Measurements from ENCODE around the gene ZNF655. TPM values are rescaled to one million over a fixed set of nuclear protein-coding genes. Genes with fewer than 3 reads are reported as not detected.

The ZNF655 gene
- total and polyA plus RNA-seq, 4 donors, result 41.3 to 138 (median 61.2) TPM

GRCh38 chr7:99571768-99572167, 13.3 kb downstream of the ZNF655 start:
- Histone ChIP-seq H3K36me3 (ENCODE audit: control insufficient read depth in 4 of 4, insufficient read depth in 4 of 4, low read length in 4 of 4) (peaks cover 0 to 29% (median 16%) of the 10 kb centered on the region in 4 donors), H3K4me1 (ENCODE audit: control insufficient read depth in 5 of 5, insufficient read depth in 5 of 5, low read length in 5 of 5) (no peaks in the 10 kb centered on the region), H3K4me3 (no peak overlapping the region), H3K27me3 (ENCODE audit: control insufficient read depth in 3 of 3, insufficient read depth in 3 of 3, low read length in 2 of 3) (no peaks in the 10 kb centered on the region), H3K27ac (ENCODE audit: low read depth in 1 of 2, low read length in 1 of 2) (no peak overlapping the region), H3K9ac (ENCODE audit: insufficient read depth in 1 of 2, low read length in 2 of 2) (no peak overlapping the region), H3K9me3 (ENCODE audit: control insufficient read depth in 4 of 4, insufficient read depth in 3 of 4, low read length in 3 of 4) (no peaks in the 10 kb centered on the region)
- TF ChIP-seq CTCF (IDR thresholded peaks at IDR 0.05; ENCODE audit: control extremely low read depth, extremely low read depth), result no peak
- WGBS, 2 donors, result 73 to 93% methylated on average over 3 of the region's 3 CpGs
- DNase-seq, result peak in 1 of 3 donors; percentile 29
- no peak for ATAC-seq (ENCODE audit: insufficient read depth, low FRiP score)

GRCh38 chr7:99573257-99573656, 14.8 kb downstream of the ZNF655 start:
- ATAC-seq (ENCODE audit: insufficient read depth, low FRiP score), result no peak
- peaks cover 0 to 29% (median 15%) of the 10 kb centered on the region in 4 donors for H3K36me3 ChIP-seq (ENCODE audit: control insufficient read depth in 4 of 4, insufficient read depth in 4 of 4, low read length in 4 of 4)
- WGBS, 2 donors, result 96 to 97% methylated on average over 1 of the region's 1 CpG
- TF ChIP-seq CTCF (IDR thresholded peaks at IDR 0.05; ENCODE audit: control extremely low read depth, extremely low read depth), result no peak
- no peak for DNase-seq
- H3K9me3 ChIP-seq (ENCODE audit: control insufficient read depth in 4 of 4, insufficient read depth in 3 of 4, low read length in 3 of 4), result no peaks in the 10 kb centered on the region
- H3K27ac ChIP-seq (ENCODE audit: low read depth in 1 of 2, low read length in 1 of 2), result no peak overlapping the region
- H3K27me3 ChIP-seq (ENCODE audit: control insufficient read depth in 3 of 3, insufficient read depth in 3 of 3, low read length in 2 of 3), result no peaks in the 10 kb centered on the region
- H3K4me3 ChIP-seq, result no peak overlapping the region
- peaks cover 0 to 4% (median 0%) of the 10 kb centered on the region in 5 donors for H3K4me1 ChIP-seq (ENCODE audit: control insufficient read depth in 5 of 5, insufficient read depth in 5 of 5, low read length in 5 of 5)
- no peak overlapping the region for H3K9ac ChIP-seq (ENCODE audit: insufficient read depth in 1 of 2, low read length in 2 of 2)

- ATAC-seq (ENCODE audit: insufficient read depth, low FRiP score), result no peak
- Histone ChIP-seq H3K4me1 (ENCODE audit: control insufficient read depth in 5 of 5, insufficient read depth in 5 of 5, low read length in 5 of 5) (peaks cover 0 to 10% (median 3%) of the 10 kb centered on the region in 5 donors), H3K27me3 (ENCODE audit: control insufficient read depth in 3 of 3, insufficient read depth in 3 of 3, low read length in 2 of 3) (no peaks in the 10 kb centered on the region), H3K27ac (ENCODE audit: low read depth in 1 of 2, low read length in 1 of 2) (no peak overlapping the region), H3K9ac (ENCODE audit: insufficient read depth in 1 of 2, low read length in 2 of 2) (no peak overlapping the region), H3K4me3 (no peak overlapping the region), H3K9me3 (ENCODE audit: control insufficient read depth in 4 of 4, insufficient read depth in 3 of 4, low read length in 3 of 4) (no peaks in the 10 kb centered on the region), H3K36me3 (ENCODE audit: control insufficient read depth in 4 of 4, insufficient read depth in 4 of 4, low read length in 4 of 4) (peaks cover 0 to 21% (median 10%) of the 10 kb centered on the region in 4 donors)
- no peak for TF ChIP-seq CTCF (IDR thresholded peaks at IDR 0.05; ENCODE audit: control extremely low read depth, extremely low read depth)
- 62 to 68% methylated on average over 3 of the region's 3 CpGs for WGBS, 2 donors
- DNase-seq, result no peak
Measured at GRCh38 chr7:99576251-99576650, 17.8 kb downstream of the ZNF655 start.
